GM21786 (cell line): Measurements from ENCODE around the gene UBAP2L.
"Not testable (repeated sequence)": the region's sequence is repeated elsewhere in the genome, so short reads cannot be mapped to it uniquely, and the experiment has no call there.

ENCODE experiments used
- ATAC-seq: cut with Tn5 transposase; IDR thresholded peaks from one replicate; pipeline ENCODE4 v1.9.1; 2021; ENCODE audit not compliant: unreplicated experiment

The UBAP2L gene

DNA sequence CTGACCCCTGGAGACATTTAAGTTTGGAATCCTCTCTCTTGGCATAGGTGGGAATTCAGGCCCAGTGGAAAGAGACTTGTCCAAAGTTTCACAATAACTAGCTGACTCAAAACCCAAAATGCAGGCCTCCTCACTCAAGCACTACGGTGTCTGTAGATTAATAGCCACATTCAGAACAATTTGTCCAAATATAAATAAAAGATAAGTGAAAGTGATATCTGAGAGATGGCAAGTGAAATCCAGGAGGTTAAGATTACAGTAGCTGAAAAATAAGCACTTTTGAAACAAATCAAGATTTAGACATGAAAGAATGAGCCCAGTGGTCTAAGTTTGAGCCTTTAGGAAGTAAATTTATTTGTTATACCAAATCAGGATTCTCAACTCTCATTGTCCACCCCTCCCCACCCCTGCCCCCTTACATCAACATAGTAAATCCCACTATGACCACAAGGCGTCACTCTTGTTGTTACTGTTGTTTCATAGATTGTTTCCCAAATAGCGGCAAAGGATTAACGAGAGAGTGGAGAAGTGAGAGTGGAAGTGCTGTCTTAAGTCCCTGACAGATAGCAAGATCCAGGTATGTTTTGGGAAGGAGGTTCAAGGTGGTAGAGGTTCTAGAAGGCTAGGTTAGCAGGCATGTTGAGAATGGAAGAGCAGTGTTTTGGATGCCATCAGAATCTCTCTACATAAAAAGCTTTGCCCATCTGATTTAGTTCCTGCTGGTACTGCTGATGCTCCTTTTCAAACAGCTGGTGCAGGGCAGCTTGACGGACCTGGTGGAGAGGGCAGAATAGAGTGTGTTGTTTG lies 21.8 kb upstream of the UBAP2L start:
- no peak for ATAC-seq

DNA sequence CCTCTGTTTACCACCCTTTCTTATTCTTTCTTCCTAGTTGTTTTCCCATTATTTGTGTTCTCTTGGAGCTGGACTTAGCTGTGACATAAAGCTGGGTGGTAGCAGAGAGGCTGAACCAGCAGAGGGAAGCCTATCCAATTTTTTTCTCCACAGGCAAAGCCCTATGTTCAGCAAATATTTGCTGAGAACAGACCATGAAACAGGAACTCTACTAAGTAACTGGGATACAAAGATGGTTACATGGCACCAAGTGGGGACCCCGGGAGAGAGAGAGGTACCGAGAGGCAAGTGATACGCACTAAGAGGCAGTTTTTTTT lies 21.2 kb upstream of the UBAP2L start:
- ATAC-seq: no peak

DNA sequence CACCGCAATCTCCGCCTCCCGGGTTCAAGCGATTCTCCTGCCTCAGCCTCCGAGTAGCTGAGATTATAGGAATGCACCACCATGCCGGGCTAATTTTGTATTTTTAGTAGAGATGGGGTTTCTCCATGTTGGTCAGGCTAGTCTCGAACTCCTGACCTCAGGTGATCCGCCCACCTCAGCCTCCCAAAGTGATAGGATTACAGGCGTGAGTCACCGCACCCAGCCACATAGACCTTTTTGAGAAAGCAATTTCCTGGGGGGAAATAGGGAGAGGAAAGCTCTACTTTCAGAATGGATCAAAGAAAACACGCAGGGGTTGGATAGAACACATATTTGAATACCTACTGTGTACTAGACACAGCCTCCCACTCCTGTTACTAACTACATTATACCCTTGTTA lies 15.0 kb upstream of the UBAP2L start:
- not testable (repeated sequence) for ATAC-seq

DNA sequence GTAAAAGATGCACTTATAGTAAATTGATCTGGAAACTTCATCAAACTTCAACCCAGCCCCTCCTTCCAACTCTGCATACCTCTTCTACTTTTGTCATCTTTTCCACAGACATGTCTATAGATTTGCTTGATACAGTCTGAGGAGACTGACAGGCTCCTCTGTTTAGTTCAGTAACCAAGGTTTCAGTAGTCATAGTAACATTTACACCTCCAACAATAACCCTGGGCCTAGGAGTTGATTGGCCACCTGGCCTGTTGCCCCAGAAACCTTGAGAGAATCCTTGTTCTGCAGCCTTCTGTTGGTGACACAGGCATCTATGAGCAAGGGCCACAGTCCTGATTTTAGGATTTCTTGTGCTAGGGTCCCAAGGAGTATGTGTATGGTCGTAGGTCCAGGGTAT lies 14.6 kb upstream of the UBAP2L start, which contains the start of gene CFAP141:
TSS of gene CFAP141 (minus strand) at position 138 of the 400 bp plus-strand sequence. CDS start at position 112, 26 bp downstream.
- ATAC-seq: no peak

DNA sequence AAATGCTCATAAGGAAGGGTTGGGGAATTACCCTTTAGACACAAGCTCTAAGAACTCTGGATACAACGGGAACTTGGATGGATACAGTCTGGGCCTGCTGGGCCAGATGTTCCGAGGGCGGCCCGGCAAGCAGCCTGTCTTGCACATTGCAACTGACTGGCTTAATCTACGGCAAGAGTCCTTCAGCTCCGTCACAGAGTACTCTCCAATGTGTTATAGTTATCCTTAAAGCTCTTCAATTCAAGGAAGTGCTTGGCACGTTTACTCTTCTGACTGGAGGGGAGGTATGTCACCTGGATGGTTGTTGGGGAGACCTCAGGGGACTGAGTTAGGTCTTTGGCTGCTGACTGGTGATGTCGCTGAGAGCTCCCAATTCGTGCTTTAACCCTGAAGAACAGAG lies 13.5 kb upstream of the UBAP2L start:
- ATAC-seq: no peak

DNA sequence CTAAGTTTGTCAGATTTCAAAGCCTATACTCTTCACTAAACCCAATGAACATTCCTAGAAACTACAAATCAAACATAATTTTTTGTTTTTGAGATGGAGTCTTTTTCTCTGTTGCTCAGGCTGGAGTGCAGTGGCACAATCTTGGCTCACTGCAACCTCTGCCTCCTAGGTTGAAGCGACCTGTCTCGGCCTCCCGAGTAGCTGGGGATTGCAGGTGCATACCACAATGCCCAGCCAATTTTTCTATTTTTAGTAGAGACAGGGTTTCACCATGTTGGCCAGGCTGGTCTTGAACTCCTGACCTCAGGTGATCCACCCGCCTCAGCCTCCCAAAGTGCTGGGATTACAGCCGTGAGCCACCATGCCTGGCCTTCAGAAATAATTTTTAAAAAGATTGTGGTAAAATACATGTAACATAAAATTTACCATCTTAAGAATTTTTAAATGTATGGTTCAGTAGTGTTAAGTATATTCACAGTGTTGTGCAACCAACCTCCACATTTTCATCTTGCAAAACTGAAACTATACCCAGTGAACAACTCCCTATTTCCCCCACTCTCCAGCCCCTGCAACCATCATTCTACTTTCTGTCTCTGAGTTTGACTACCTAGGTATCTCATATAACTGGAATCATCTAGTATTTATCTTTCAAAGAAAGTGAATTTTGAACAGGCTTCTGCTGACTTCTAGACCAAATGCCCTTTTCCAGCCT lies 11.9 kb upstream of the UBAP2L start:
- ATAC-seq: no peak

DNA sequence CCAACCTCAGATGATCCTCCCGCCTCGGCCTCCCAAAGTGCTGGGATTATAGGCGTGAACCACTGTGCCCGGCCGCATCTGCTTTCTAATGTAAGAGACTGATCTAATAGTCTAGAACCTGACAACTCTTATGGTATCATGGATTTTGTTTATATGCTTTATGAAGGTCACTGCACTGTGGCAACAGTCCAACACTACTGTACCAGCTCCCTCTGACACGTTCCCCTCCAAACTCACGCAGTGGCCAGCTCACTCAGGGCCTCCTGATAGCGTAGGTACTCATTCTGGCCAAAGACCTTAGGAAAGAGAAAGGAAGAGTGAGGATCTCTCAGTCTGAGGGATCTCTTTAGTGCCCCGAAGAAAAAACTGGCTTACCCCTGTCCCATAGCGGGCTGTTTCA lies 8.7 kb upstream of the UBAP2L start:
- ATAC-seq: no peak

DNA sequence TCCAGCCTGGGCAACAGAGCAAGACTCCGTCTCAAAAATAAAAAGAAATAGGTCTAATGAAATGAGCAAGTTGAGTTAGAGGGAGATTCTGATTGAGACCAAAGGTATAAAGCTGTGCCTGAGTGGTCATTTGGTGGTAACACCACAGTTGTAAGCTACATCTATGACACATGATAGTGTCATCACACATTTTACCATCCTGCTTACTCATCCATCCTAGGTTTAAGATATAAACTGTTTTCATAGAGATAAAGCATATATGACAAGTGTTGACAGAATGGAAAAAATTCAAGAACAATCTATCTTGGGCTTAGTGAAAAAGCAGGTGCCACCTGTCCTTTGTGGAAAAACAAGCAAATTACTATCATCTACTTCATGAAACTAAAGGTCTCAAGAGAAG lies 7.5 kb upstream of the UBAP2L start:
- no peak for ATAC-seq

DNA sequence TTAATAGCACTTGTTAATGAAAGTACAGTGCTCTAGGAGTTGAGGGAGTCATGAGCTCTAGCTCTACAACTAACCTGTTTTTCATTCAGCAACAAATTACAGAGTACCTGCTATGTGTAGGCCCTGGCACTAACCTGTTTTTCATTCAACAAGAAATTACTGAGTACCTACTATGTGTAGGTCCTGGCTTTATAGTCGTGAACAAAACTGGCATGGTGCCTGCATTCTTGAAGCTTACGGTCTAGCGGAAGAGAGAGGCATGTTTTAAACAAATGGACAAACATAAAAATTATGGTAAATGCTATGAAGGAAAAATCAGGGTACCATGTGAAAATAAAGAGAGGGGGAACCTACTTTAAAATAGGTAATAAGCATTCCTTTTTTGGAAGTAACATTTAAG lies 2.2 kb upstream of the UBAP2L start:
- no peak for ATAC-seq

DNA sequence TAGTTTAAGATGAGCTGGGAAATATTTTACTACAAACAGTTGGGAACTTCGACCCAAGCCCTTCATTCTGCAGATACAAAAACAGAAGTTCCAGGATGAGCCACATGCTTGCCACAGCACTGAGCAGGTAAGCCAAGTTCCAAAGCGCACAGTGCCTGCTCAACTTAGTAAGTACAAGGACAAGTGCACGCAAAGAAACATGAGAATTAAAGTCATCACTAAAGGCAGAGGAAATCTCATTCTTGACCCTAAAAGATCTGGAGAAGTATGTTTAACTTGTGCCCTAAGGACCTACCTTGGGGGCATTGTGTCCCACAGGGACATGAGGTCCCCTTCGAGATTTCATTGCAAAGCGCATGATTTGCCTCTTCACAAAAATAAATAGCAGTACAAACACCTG lies 1.2 kb upstream of the UBAP2L start:
- ATAC-seq: no peak

DNA sequence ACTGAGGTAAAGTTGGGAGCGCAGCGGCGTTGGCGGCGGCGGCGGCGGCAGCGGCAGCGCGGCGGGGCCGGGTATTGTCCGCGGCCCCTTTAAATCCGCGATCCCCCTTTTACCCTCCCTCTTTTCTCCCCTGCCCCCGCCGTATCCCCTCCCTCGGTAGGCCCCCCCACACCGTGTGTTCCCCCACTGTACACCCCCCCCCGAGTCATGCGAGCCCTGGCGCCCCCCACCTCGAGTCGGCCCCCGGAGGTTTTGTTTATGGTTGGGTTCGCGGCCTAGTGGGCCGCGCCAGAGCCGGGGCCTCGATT lies 169 bp downstream of the UBAP2L start:
- ATAC-seq: no peak

DNA sequence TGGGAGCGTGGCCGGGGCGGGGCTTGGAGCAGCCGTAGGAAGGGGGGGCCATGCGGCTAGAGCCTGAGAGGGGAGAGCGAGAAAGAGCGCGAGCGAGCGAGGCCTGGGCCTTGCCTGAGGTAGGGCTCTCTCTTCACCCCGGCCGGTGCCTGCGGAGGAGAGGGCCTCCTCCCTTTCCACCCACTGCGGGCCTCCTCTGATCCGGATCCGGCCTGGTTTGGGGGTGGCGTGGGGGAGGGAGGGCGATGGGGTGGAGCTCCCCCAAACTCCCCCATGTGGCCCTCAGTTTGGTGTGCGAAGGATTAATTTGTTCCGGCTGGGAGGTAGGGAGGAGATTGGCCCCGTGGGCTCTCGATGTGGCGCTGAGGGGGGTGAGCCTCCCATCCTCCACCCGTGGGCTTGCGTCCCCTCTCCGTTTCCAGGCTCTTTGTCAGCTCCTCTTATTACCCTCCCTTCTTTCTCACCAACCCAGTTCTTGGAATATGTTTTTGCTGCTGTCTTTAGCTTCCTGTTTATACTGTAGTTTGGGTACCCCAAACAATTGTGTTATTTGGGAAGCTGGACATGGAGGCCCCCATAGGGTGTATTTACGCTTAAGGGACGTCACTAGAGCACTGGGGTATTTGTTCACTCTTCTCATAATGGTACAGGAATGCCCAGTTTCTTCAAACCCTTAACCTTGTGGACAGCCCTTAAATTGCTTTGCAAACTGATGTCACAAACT lies 685 bp downstream of the UBAP2L start:
- peak; percentile 8 for ATAC-seq

DNA sequence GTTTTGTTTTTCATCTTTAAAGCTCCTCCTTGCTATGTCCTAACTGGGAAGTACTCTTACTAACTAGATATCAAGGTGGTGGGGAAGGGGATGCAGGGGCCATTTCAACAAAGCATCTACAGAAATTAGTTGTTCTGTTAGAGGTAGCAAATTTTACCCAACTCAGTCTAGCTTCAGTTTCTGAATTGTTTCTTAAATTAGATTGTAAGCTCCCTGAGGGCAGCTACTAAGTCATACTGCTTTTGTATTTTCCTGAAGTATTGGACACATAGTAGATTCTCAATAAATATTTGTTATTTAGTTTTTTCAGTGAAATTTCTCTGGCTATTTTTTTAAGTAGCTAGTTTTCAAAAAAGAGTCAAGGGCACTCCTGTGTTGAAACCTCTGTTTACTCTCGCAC lies 1.8 kb downstream of the UBAP2L start:
- ATAC-seq: no peak

DNA sequence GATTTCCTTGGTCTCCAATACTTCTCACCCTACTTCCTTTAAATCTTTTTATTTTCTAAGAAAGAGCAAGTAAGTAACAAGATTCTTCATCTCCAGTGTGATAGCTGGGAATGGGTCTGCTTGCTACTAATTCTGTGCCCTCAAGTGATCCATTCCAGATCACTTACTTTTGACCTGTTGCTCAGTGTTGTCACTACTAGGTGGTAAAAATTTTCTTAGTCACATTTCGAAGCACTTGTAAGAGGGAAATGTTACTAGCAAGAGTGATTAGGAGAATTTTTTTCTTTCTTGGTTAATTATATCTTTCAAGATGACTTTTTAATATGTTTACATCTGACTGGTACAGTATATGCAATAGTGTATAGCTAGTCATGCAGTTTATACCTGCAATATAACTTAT lies 2.2 kb downstream of the UBAP2L start:
- no peak for ATAC-seq

DNA sequence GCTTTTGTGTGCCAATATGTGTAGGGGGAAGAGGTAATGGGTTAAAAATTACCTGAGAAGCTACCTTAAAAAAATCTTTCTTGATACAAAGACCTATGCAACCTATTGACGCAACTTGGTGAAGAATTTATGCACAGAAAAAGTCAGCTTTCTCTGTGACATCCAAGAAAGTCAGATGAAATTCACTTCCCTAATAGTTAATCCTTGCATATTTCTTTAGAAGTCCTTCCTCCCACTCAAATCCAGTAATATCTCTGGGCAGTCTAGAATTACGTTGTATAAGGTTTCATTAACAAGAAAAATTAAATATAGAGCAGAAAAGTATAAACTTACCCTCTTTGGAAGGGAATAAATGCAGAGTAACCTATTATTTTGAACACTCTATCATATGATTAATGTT lies 2.9 kb downstream of the UBAP2L start:
- ATAC-seq: no peak

DNA sequence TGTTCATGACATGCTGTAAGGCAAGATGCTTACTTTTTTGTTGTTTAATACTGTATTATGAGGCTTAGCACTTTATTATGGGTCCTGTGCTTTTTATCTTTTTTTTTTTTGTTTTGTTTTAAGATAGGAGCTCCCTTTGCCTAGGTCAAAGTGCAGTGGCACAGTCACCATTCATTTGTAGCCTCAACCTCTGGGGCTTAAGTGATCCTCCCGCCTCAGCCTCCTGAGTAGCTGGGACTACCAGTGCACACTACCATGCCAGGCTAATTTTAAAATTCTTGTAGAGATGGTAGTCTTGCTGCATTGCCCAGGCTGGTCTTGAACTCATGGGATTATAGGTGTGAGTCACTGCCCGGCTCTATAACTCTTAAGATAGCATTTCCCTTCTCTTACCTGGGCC lies 4.6 kb downstream of the UBAP2L start:
- ATAC-seq: no peak

DNA sequence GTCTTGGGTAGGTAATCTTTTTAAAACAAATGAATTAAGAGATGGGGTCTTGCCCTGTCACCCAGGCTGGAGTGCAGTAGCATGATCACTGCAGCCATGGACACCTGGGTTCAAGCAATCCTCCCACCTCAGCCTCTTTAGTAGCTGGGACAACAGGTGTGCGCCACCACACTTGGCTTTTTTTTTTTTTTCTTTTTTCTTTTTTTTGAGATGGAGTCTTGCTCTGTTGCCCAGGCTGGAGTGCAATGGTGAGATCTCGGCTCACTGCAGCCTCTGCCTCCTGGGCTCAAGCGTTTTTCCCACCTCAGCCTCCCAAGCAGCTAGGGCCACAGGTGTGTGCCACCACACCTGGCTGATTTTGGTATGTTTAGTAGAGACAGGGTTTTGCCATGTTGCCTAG lies 10.4 kb downstream of the UBAP2L start:
- not testable (repeated sequence) for ATAC-seq

DNA sequence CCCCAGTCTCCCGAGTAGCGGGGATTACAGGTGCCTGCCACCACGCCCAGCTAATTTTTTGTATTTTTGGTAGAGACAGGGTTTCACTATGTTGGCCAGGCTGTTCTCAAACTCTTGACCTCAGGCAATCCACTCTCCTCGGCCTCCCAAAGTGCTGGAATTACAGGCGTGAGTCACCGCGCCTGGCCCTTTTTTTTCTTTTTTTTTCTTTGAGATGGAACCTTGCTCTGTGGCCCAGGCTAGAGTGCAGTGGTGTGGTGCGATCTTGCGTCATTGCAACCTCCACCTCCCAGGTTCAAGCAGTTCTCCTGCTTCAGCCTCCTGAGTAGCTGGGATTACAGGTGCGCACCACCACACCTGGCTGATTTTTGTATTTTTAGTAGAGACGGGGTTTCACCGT lies 12.4 kb downstream of the UBAP2L start:
- not testable (repeated sequence) for ATAC-seq

DNA sequence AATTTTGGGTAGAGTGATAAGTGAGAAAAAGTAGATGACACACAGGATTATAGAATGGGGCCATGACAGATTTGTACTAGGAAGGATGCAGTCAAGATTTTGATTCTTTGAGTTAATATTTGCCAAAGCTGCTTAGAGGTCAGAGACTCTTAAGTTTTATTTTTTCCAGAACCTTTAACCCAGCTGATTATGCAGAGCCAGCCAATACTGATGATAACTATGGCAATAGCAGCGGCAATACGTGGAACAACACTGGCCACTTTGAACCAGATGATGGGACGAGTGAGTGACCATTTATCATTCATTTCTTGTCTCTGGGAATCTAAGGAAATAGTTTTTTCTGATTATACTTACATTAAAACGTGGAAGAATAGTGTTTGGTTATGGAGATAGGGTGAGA lies 16.1 kb downstream of the UBAP2L start:
- ATAC-seq: no peak

DNA sequence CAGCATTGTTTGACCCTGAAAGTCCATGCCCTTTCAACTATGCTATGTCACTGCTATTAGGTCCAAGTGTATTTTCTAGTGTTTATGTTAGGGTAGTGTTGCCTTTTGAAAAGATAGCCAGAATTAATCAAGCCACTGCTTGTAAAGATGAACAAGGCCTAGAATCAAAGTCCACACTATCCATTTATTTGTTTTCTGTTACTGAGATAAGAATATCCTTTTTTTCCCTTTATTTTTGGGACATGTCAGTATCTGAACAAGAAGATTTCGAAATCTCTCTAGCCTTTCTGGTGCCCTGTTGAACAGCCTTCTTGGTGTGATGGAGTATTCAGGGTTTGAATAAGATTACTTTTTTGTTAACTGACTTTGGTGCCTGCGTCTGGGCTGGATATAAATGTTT lies 16.7 kb downstream of the UBAP2L start:
- ATAC-seq: no peak

DNA sequence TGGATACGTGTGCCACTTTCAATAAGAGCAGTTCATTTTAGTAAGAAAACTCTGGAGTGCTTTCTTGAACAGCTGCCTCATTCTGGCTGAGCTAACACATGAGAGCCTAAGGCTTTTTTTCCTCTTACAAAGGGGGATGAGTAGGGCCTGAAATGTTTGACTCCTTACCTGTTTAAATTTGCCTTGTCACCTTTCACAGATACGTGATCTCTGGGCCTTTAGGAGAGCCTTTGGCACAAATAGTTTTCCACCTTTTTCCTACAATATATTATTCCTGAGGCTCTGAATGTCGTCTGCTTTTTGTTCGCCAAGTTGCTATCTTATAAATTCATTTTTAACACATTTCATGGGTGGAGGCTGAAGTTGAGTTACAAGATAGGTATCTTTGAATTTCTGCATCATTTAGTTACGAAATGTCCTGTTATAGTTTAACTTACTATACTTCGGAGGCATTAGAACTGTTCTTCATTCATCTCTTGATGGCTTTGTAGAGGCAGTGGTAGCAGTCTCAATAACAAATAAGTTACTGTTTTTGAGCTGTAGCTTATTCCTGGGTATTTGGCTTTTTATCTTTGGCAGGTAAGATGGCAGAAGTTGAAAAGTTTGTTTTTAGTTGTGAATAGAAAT lies 17.2 kb downstream of the UBAP2L start:
- no peak for ATAC-seq

DNA sequence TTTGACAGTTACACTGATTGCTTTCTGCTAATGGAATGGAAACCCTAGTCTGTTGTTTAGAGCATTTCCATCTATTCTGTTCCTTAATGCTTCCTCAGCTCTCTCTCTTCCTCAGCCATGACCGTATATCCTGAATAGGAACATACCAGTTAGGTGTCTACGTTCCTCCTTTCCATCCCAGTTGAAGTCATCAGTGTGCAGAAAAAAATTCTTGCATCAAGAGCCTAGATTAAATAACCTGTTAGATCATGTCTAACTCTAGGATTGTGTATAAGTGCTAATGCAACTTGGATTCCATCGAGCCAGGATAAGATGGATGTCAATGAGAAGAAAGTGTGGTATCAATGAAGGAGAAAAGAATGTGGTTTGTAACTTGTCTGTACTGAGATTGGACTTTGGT lies 18.7 kb downstream of the UBAP2L start:
- no peak for ATAC-seq
